GM23248 (cell line): ENCODE data around the gene IL20RA.

Experiments
- EZH2 ChIP-seq: fragments of 200-600 bp; sonication (generic); IDR thresholded peaks from 2 replicates; pipeline ENCODE4 v1.6.1; 2018; ENCODE audit warnings: antibody characterized with exemption, mild to moderate bottlenecking; ENCODE audit not compliant: insufficient read depth, poor library complexity, severe bottlenecking
- EZH2phosphoT487 ChIP-seq: fragments of 200-600 bp; sonication (generic); IDR thresholded peaks from 2 replicates; pipeline ENCODE4 v1.6.1; 2018; ENCODE audit warnings: antibody characterized with exemption, moderate library complexity, mild to moderate bottlenecking, low read depth; ENCODE audit not compliant: insufficient read depth

- no peak for TF ChIP-seq EZH2
- no peak for TF ChIP-seq EZH2phosphoT487
These were observed 39.7 kb downstream of the IL20RA start for GRCh38 chr6:137005073-137005472.
